Activated CD4-positive, alpha-beta memory T cell treated with anti-CD3 and anti-CD28 coated beads for 36 hours (primary cell): Measurements from ENCODE around the gene TCEAL1. TPM values are rescaled to one million over a fixed set of nuclear protein-coding genes. Genes with fewer than 3 reads are reported as not detected.
"Not testable (repeated sequence)": the region's sequence is repeated elsewhere in the genome, so short reads cannot be mapped to it uniquely, and the experiment has no call there.

Source experiments
- CTCF ChIA-PET: fragments of 350-600 bp; sonication (Branson Sonifier 250); formaldehyde crosslinking; loops from one replicate; lab custom pipeline; 2021; ENCODE audit warnings: antibody characterized with exemption, inconsistent platforms; lab: Charles Lee
- POLR2A ChIA-PET: fragments of 350-600 bp; sonication (Branson Sonifier 250); formaldehyde crosslinking; loops from one replicate; lab custom pipeline; 2021; ENCODE audit warnings: antibody characterized with exemption; lab: Charles Lee
- DNase-seq: peaks from one replicate; pipeline ENCODE4 v3.0.0-alpha.2; 2020
- H3K27ac Mint-ChIP-seq: one replicate; pipeline ENCODE4 v1.8.0; 2021; ENCODE audit warnings: mixed read lengths
- H3K27me3 Mint-ChIP-seq: one replicate; pipeline ENCODE4 v1.8.0; 2021; ENCODE audit warnings: mixed read lengths
- H3K36me3 Mint-ChIP-seq: one replicate; pipeline ENCODE4 v1.8.0; 2021; ENCODE audit warnings: mixed read lengths
- H3K4me1 Mint-ChIP-seq: one replicate; pipeline ENCODE4 v1.8.0; 2021; ENCODE audit warnings: low read depth, mixed read lengths
- H3K4me3 Mint-ChIP-seq: one replicate; pipeline ENCODE4 v1.8.0; 2021; ENCODE audit warnings: mild to moderate bottlenecking, mixed read lengths
- H3K9me3 Mint-ChIP-seq: one replicate; pipeline ENCODE4 v1.8.0; 2021; ENCODE audit warnings: mixed read lengths
- intact Hi-C: fragments of 100-400 bp; cut with micrococcal nuclease; formaldehyde crosslinking; loops from one replicate; pipeline ENCODE4 v1.15.1; 2023
- total RNA-seq, 2 experiments: library from RNA; stranded (reverse); gene quantifications; one replicate each; pipeline ENCODE4 v1.2.3, GENCODE V29; 2021

The TCEAL1 gene
- 1 to 10 TPM; 7.8 to 8.4 TPM for total RNA-seq

DNA sequence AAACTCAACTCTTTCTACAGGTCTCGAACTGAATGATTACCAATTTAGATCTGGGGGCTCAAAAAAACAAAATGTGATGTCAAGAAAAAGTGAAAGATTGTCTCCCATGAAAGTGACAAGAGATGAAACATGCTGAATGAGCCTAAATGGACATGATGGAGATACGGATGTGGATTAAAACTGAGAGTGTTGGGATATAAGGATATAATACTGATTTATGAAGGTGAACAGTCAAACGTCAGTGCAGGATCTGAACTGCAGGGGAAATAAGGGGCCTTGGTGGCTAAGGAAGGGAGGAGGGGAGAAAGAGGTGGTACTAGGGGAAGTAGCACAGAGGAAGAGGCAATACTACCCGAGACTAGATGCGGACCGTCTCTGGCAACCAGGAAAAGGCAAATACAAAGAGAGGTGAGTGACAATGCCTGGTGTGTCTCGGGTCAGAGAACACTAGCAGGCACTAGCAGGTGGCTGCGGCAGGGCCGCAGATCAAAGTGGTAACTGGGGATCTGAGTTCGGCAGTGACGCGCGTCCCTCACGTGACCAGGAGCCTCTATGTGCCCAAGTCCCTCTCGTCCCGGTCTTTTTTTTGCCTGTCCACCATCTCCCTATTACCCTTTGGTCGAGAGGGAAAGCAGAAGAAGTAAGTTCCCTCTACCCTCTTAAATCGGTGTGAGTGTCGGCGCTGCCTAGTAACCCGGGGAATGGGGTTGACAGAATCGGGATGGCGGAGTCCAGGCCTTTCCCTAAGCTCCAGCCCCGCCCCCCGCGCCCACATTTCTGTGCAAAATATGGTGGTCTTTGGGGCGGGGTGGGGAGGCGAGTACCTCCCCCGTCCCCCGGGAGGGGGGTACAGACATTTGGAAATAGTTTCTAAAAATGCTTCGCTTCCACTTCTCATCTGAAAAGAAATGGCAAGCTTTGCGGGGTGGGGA lies at the start of gene TCEAL1:
TSS of gene TCEAL1 (plus strand) at position 590 of the 932 bp plus-strand sequence. CDS start 942 bp downstream, outside the sequence.
- Mint-ChIP-seq H3K9me3 (no peaks in the 10 kb centered on the region), H3K27me3 (no peaks in the 10 kb centered on the region), H3K4me1 (peaks cover 17% of the 10 kb centered on the region), H3K27ac (peak within 1 kb of the TSS; percentile 70), H3K4me3 (peak within 1 kb of the TSS; percentile 84), H3K36me3 (no peaks in the 10 kb centered on the region)
- POLR2A ChIA-PET = no interaction called here
- DNase-seq = peak; percentile 62
- CTCF ChIA-PET = interaction anchor here (0.6 kb wide), 1 partner anchor 78 kb away, joined by 3 read pairs; no protein-coding TSS in a partner anchor
- intact Hi-C loops = loop anchor here (1.0 to 5.0 kb wide), 2 partner anchors 41 to 58 kb away; partner anchors contain the start of genes MORF4L2 and TCEAL4

- intact Hi-C loops = no loop called here
- no peaks in the 10 kb centered on the region for H3K36me3 Mint-ChIP-seq
- H3K4me1 Mint-ChIP-seq = peaks cover 7% of the 10 kb centered on the region
- no peak overlapping the region for H3K27ac Mint-ChIP-seq
- no peak overlapping the region for H3K4me3 Mint-ChIP-seq
- DNase-seq = no peak
- POLR2A ChIA-PET = no interaction called here
- no peaks in the 10 kb centered on the region for H3K9me3 Mint-ChIP-seq
- peaks cover 1% of the 10 kb centered on the region for H3K27me3 Mint-ChIP-seq
- CTCF ChIA-PET = no interaction called here
Observed at GRCh38 chrX:103584596-103584995, 44.2 kb upstream of the TCEAL1 start.

- H3K27ac Mint-ChIP-seq = no peak within 1 kb of the TSS
- intact Hi-C loops = loop anchor here (1.0 to 5.0 kb wide), 2 partner anchors 42 to 101 kb away; partner anchors contain the start of genes MORF4L2 and TCEAL1
Observed at GRCh38 chrX:103585411-103586313, 43.1 kb upstream of the TCEAL1 start, which contains the start of gene TCEAL4. Gene TCEAL4, plus strand, starts transcription at chrX:103585515. Its CDS starts 1,161 bp downstream, at chrX:103586676.

DNA sequence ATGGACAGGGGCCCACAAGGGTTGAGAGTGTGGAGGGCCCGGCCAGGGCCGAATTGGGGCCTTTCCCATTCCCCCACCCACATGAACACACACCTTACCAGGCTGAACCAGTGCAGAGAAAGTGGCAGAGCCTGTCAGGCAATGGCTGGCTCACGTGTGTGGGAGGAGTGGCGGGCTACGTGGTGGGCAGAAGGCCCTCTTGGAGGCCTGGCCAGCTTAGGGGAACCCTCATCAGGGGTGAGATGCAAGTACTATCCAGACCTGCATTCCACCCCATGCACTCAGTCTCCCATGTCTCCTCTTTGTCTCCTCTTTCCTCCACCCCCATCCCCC lies 42.5 kb upstream of the TCEAL1 start:
- Mint-ChIP-seq H3K4me1 (peaks cover 10% of the 10 kb centered on the region), H3K4me3 (peak overlapping the region; percentile 82), H3K27ac (no peak overlapping the region), H3K27me3 (no peaks in the 10 kb centered on the region), H3K9me3 (no peaks in the 10 kb centered on the region), H3K36me3 (no peaks in the 10 kb centered on the region)
- ChIA-PET POLR2A (no interaction called here), CTCF (no interaction called here)
- peak; percentile 11 for DNase-seq
- intact Hi-C loops = loop anchor here (5.0 kb wide), 1 partner anchor 41 kb away; the partner anchor contains the start of gene TCEAL1

More at GRCh38 chrX:103585411-103586313, 43.1 kb upstream of the TCEAL1 start, which contains the start of gene TCEAL4:
- Mint-ChIP-seq H3K27me3 (peaks cover under 1% of the 10 kb centered on the region), H3K9me3 (no peaks in the 10 kb centered on the region), H3K36me3 (no peaks in the 10 kb centered on the region), H3K4me3 (peak within 1 kb of the TSS; percentile 82), H3K4me1 (peaks cover 9% of the 10 kb centered on the region)
- DNase-seq = peak; percentile 47
- ChIA-PET CTCF (no interaction called here), POLR2A (no interaction called here)

GRCh38 chrX:103586659-103587058 lies 42.1 kb upstream of the TCEAL1 start:
- Mint-ChIP-seq H3K9me3 (no peaks in the 10 kb centered on the region), H3K36me3 (peaks cover 2% of the 10 kb centered on the region), H3K4me3 (peak overlapping the region; percentile 82), H3K27ac (no peak overlapping the region), H3K27me3 (no peaks in the 10 kb centered on the region), H3K4me1 (peaks cover 10% of the 10 kb centered on the region)
- intact Hi-C loops = loop anchor here (5.0 kb wide), 1 partner anchor 41 kb away; the partner anchor contains the start of gene TCEAL1
- POLR2A ChIA-PET = no interaction called here
- CTCF ChIA-PET = no interaction called here
- no peak for DNase-seq

DNA sequence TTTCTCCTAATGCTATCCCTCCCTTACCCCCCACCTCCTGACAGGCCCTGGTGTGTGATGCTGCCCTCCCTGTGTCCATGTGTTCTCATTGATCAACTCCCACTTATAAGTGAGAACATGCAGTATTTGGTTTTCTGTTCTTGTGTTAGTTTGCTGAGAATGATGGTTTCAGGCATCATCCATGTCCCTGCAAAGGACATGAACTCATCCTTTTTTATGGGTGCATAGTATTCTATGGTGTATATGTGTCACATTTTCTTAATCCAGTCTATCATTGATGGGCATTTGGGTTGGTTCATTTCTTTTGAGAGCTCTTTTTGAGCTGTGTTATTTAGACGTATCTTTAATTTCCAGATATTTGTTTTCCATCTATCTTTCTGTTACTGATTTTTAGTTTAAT lies 36.5 kb upstream of the TCEAL1 start:
- CTCF ChIA-PET, H3K27ac Mint-ChIP-seq, H3K4me3 Mint-ChIP-seq, H3K27me3 Mint-ChIP-seq, DNase-seq, POLR2A ChIA-PET, H3K4me1 Mint-ChIP-seq, intact Hi-C loops, H3K9me3 Mint-ChIP-seq: not testable (repeated sequence)
- H3K36me3 Mint-ChIP-seq = peaks cover 14% of the 10 kb centered on the region

GRCh38 chrX:103595202-103595601 lies 33.6 kb upstream of the TCEAL1 start:
- intact Hi-C loops, H3K27ac Mint-ChIP-seq, H3K4me1 Mint-ChIP-seq, DNase-seq, CTCF ChIA-PET, POLR2A ChIA-PET, H3K4me3 Mint-ChIP-seq, H3K27me3 Mint-ChIP-seq, H3K9me3 Mint-ChIP-seq: not testable (repeated sequence)
- peaks cover 14% of the 10 kb centered on the region for H3K36me3 Mint-ChIP-seq

DNA sequence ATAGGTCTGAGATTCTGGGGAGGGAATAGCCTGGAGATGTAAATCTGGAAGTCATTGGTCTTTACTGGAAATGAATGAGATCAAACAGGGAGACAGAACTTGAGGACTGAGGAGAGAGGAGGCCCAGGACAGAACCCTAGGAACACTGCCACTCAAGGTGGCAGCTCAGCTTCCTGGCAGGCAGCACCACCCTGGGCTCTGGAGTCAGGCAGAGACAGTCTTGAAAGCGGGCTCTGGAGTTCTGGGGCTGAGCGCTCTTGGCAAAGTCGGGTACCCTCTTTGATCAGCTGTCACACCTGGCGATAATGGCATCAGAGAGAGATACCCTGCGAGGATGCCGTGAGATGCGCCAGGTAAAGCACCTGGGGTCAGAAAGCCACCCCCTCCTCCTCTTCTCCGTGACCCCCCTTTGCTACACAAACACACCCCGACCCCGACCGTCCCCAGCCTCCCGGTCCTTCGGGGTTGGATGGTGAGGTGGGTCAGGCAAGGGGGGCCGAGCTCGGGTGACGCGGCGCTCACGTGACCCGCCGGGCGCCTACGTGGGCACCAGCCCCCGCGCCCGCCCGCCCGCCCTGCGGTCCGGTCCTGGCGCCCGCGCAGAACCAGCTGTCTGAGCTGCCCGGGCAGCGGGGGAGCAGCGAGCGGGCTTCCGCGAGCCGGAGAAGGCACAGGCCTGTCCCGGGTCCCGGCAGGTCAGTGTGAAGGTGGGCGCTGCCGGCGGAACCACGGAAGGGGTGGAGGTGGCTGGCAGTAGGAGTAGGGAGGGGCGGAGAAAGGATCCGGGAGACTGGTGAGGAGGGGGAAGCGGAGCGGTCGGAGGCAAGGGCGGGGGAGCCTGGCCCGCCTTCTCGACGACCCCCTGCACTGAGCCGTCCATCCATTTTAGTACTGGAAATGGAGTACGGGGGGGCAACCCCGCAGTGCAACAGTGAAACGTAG lies 21.1 kb upstream of the TCEAL1 start, which contains the start of gene TCEAL3:
TSS of gene TCEAL3 (plus strand) at position 600 of the 942 bp plus-strand sequence. CDS start 1,102 bp downstream, outside the sequence.
- H3K36me3 Mint-ChIP-seq = no peaks in the 10 kb centered on the region
- peak; percentile 43 for DNase-seq
- peak within 1 kb of the TSS; percentile 42 for H3K27ac Mint-ChIP-seq
- H3K27me3 Mint-ChIP-seq = peaks cover 5% of the 10 kb centered on the region
- CTCF ChIA-PET = no interaction called here
- peak within 1 kb of the TSS; percentile 71 for H3K4me3 Mint-ChIP-seq
- H3K9me3 Mint-ChIP-seq = no peaks in the 10 kb centered on the region
- H3K4me1 Mint-ChIP-seq = peaks cover 4% of the 10 kb centered on the region
- POLR2A ChIA-PET = no interaction called here
- intact Hi-C loops = no loop called here

- peak; percentile 9 for DNase-seq
- intact Hi-C loops = no loop called here
Observed at GRCh38 chrX:103608306-103608963, 20.3 kb upstream of the TCEAL1 start.

GRCh38 chrX:103610282-103610681 lies 18.5 kb upstream of the TCEAL1 start:
- H3K9me3 Mint-ChIP-seq = no peaks in the 10 kb centered on the region
- H3K27me3 Mint-ChIP-seq = peaks cover 5% of the 10 kb centered on the region
- H3K4me3 Mint-ChIP-seq = no peak overlapping the region
- H3K36me3 Mint-ChIP-seq = no peaks in the 10 kb centered on the region
- no peak for DNase-seq
- ChIA-PET POLR2A (no interaction called here), CTCF (no interaction called here)
- H3K4me1 Mint-ChIP-seq = peaks cover 4% of the 10 kb centered on the region
- no peak overlapping the region for H3K27ac Mint-ChIP-seq
- intact Hi-C loops = no loop called here

More at GRCh38 chrX:103608306-103608963, 20.3 kb upstream of the TCEAL1 start:
- Mint-ChIP-seq H3K4me3 (peak overlapping the region; percentile 71), H3K9me3 (no peaks in the 10 kb centered on the region), H3K36me3 (no peaks in the 10 kb centered on the region), H3K4me1 (peaks cover 4% of the 10 kb centered on the region), H3K27me3 (peaks cover 5% of the 10 kb centered on the region), H3K27ac (peak overlapping the region; percentile 42)
- POLR2A ChIA-PET = no interaction called here
- CTCF ChIA-PET = no interaction called here
